HG03108 (cell line): Measurements from ENCODE around the gene UBE2J1.

Source experiments
- ATAC-seq: cut with Tn5 transposase; IDR thresholded peaks from one replicate; pipeline ENCODE4 v1.9.1; 2021; ENCODE audit warnings: moderate library complexity; ENCODE audit not compliant: unreplicated experiment

UBE2J1 gene

GRCh38 chr6:89368107-89368506 lies 15.6 kb upstream of the UBE2J1 start:
- no peak for ATAC-seq

- ATAC-seq: no peak
Measured at GRCh38 chr6:89364586-89364985, 12.1 kb upstream of the UBE2J1 start.

- ATAC-seq: no peak
Measured at GRCh38 chr6:89361171-89361570, 8.6 kb upstream of the UBE2J1 start.

GRCh38 chr6:89360415-89360999 lies 8.0 kb upstream of the UBE2J1 start:
- ATAC-seq: peak; percentile 45

GRCh38 chr6:89359561-89359960 lies 7.0 kb upstream of the UBE2J1 start:
- ATAC-seq: no peak

- peak; percentile 53 for ATAC-seq
Measured at GRCh38 chr6:89357390-89357789, 4.9 kb upstream of the UBE2J1 start.

GRCh38 chr6:89356642-89357170 lies 4.2 kb upstream of the UBE2J1 start:
- ATAC-seq: no peak

- ATAC-seq: no peak
Measured at GRCh38 chr6:89355511-89356194, 3.1 kb upstream of the UBE2J1 start.

- peak; percentile 16 for ATAC-seq
Measured at GRCh38 chr6:89353702-89354392, 1.3 kb upstream of the UBE2J1 start.

GRCh38 chr6:89353118-89353556 lies 615 bp upstream of the UBE2J1 start:
- no peak for ATAC-seq

- ATAC-seq: no peak
Measured at GRCh38 chr6:89351671-89352277, 748 bp downstream of the UBE2J1 start.

GRCh38 chr6:89350281-89350966 lies 2.1 kb downstream of the UBE2J1 start:
- peak; percentile 36 for ATAC-seq

GRCh38 chr6:89348372-89348771 lies 4.2 kb downstream of the UBE2J1 start:
- no peak for ATAC-seq

GRCh38 chr6:89347825-89348224 lies 4.7 kb downstream of the UBE2J1 start:
- no peak for ATAC-seq

- no peak for ATAC-seq
Measured at GRCh38 chr6:89346433-89346832, 6.1 kb downstream of the UBE2J1 start.

- ATAC-seq: no peak
Measured at GRCh38 chr6:89339565-89339964, 13.0 kb downstream of the UBE2J1 start.

- ATAC-seq: no peak
Measured at GRCh38 chr6:89335164-89335563, 17.4 kb downstream of the UBE2J1 start.

GRCh38 chr6:89330910-89331309 lies 21.6 kb downstream of the UBE2J1 start:
- ATAC-seq: no peak

GRCh38 chr6:89328976-89329375 lies 23.5 kb downstream of the UBE2J1 start:
- ATAC-seq: no peak

- no peak for ATAC-seq
Measured at GRCh38 chr6:89324304-89324703, 28.2 kb downstream of the UBE2J1 start.

- ATAC-seq: no peak
Measured at GRCh38 chr6:89323511-89323971, 29.0 kb downstream of the UBE2J1 start.
